HEK293 (cell line): Measurements from ENCODE around the gene ATP6AP2.

Source experiments
- MZF1 ChIP-seq: fragments of 450-650 bp; formaldehyde crosslinking; IDR thresholded peaks from 2 replicates; pipeline ENCODE4 v1.5.1; 2017; ENCODE audit warnings: missing biosample characterization, missing genetic modification characterization, borderline replicate concordance
- OSR2 ChIP-seq: fragments of 450-650 bp; formaldehyde crosslinking; IDR thresholded peaks from 2 replicates; pipeline ENCODE4 v1.5.1; 2016; ENCODE audit warnings: missing biosample characterization, missing genetic modification characterization
- SP7 ChIP-seq: fragments of 450-650 bp; formaldehyde crosslinking; IDR thresholded peaks from 2 replicates; pipeline ENCODE4 v1.5.1; 2016; ENCODE audit warnings: missing biosample characterization, missing genetic modification characterization
- ZNF488 ChIP-seq: fragments of 450-650 bp; formaldehyde crosslinking; IDR thresholded peaks from 2 replicates; pipeline ENCODE4 v1.5.1; 2016; ENCODE audit warnings: missing biosample characterization, missing genetic modification characterization

GRCh38 chrX:40579141-40579540 is 1.6 kb upstream of the ATP6AP2 start:
- TF ChIP-seq SP7 (tag by site-specific recombination): no peak
- no peak for TF ChIP-seq OSR2 (tag by site-specific recombination)
- no peak for TF ChIP-seq MZF1
- TF ChIP-seq ZNF488 (tag by site-specific recombination): no peak
